ENCODE measurements around the gene NEK8. TPM values are rescaled to one million over a fixed set of nuclear protein-coding genes. Genes with fewer than 3 reads are reported as not detected.

NEK8 gene
- total and polyA plus RNA-seq, 9 of the 15 experiments (the other 6 are each of a cell fraction or from before 2014, with no cell fraction given), result 0.98 to 16.6 (median 4.6) TPM

DNA sequence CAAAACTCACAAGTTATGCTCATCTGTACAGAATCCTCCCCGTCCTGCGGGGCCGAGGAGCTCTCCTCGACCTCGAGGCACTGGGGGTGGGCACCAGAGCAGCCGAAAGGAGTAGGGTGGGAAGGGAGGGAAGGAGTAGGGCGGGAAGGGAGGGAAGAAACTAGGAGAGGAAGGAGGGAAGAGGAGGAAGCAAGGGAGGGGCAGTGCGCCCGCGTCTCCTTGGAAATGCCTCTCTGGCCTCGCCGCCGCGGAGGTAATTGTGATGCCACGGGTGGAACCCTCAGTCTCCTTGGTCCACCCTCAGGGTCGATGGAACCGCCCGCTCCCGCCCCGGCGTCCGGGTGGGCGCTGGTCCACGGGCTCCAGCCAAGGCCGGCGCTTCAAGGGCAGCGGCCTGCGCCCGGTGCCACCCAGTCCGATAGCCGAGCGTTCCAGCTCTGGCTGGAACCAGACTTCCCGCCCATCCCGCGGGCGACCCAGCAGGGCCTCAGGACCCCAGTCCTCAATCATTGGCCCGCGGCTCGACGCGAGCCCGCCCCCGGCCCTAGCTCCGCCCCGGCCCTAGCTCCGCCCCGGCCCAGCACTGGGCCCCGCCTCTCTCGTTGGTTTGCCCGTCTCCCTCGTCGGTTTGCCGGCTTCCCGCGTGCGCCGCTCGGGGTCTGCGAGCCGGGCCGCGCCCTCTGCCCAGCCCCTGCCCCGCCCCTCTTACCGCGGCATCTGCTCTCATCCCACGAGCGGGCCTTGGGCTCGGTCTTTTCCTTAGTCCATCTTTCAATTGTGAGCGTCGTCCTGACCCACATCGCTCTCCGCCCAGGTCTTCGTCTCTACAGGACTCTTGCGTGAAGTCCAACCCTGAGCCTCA is 17.5 kb upstream of the NEK8 start (continued):
- TF ChIP-seq ARID3B (CRISPR knock-in tag; IDR thresholded peaks at IDR 0.05; ENCODE audit: borderline replicate concordance) (no peak), CREB1 (IDR thresholded peaks at IDR 0.05) (no peak; the same call in 1 of the 2 replicates), CREB1 (CRISPR knock-in tag; IDR thresholded peaks at IDR 0.05) (peak; percentile 61), TEAD1 (CRISPR knock-in tag; IDR thresholded peaks at IDR 0.05) (peak in 1 of 2 experiments; percentile 74; a peak in 1 of 4 replicates), ATF4 (CRISPR knock-in tag; IDR thresholded peaks at IDR 0.05) (0 out of 2 replicates have a peak, but pooled peaks have one; percentile 35), TEAD4 (IDR thresholded peaks at IDR 0.05; ENCODE audit: low read length) (no peak; the same call in 1 of the 2 replicates), TEAD4 (CRISPR knock-in tag; IDR thresholded peaks at IDR 0.05; ENCODE audit: borderline replicate concordance) (no peak), CBX8 (IDR thresholded peaks at IDR 0.05; ENCODE audit: borderline replicate concordance, extremely low read depth, low read depth, low read length, poor library complexity, severe bottlenecking) (no peak), MAX (CRISPR knock-in tag; IDR thresholded peaks at IDR 0.05) (peak; percentile 95), NR3C1 (CRISPR knock-in tag; IDR thresholded peaks at IDR 0.05) (no peak), LEF1 (IDR thresholded peaks at IDR 0.05) (no peak), SUPT5H (IDR thresholded peaks at IDR 0.05) (peak; percentile 91), MLLT1 (IDR thresholded peaks at IDR 0.05) (peak in 1 of 2 experiments; percentile 61; a peak in 1 of 4 replicates), STAG1 (CRISPR knock-in tag; IDR thresholded peaks at IDR 0.05; ENCODE audit: borderline replicate concordance) (no peak), POLR2H (tag; IDR thresholded peaks at IDR 0.05; ENCODE audit: low read depth) (peak; percentile 85), ZNF699 (CRISPR knock-in tag; IDR thresholded peaks at IDR 0.05; ENCODE audit: insufficient replicate concordance) (no peak), HDGF (IDR thresholded peaks at IDR 0.05) (no peak), TAF7 (tag; IDR thresholded peaks at IDR 0.05) (0 out of 2 replicates have a peak, but pooled peaks have one; percentile 25), POU5F1 (IDR thresholded peaks at IDR 0.05; ENCODE audit: borderline replicate concordance, low read depth, low read length, partially characterized antibody) (no peak)
- TF ChIP-seq, protein P1, sequence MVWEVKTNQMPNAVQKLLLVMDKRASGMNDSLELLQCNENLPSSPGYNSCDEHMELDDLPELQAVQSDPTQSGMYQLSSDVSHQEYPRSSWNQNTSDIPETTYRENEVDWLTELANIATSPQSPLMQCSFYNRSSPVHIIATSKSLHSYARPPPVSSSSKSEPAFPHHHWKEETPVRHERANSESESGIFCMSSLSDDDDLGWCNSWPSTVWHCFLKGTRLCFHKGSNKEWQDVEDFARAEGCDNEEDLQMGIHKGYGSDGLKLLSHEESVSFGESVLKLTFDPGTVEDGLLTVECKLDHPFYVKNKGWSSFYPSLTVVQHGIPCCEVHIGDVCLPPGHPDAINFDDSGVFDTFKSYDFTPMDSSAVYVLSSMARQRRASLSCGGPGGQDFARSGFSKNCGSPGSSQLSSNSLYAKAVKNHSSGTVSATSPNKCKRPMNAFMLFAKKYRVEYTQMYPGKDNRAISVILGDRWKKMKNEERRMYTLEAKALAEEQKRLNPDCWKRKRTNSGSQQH (CRISPR knock-in tag; IDR thresholded peaks at IDR 0.05), result peak; percentile 62; the same call in 1 of the 2 replicates
- TF ChIP-seq, protein P2, sequence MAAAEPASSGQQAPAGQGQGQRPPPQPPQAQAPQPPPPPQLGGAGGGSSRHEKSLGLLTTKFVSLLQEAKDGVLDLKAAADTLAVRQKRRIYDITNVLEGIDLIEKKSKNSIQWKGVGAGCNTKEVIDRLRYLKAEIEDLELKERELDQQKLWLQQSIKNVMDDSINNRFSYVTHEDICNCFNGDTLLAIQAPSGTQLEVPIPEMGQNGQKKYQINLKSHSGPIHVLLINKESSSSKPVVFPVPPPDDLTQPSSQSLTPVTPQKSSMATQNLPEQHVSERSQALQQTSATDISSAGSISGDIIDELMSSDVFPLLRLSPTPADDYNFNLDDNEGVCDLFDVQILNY (CRISPR knock-in tag; IDR thresholded peaks at IDR 0.05), result no peak

All from K562 (cell line).